ENCODE measurements around the gene P2RY13.

- TF ChIP-seq CTCF (IDR thresholded peaks at IDR 0.05) (no peak), POLR2A (IDR thresholded peaks at IDR 0.05) (no peak)
Observed at GRCh38 chr3:151300539-151300938, 28.8 kb downstream of the P2RY13 start.

All from heart left ventricle (tissue), 13 donors.